Fibroblast of skin of abdomen (primary cell): Measurements from ENCODE around the gene RTL9.

Experiments
- DNase-seq: peaks from one replicate; pipeline ENCODE4 v3.0.0-alpha.2; 2013

The RTL9 gene

GRCh38 chrX:110341189-110342035 is 17.2 kb upstream of the RTL9 start:
- peak; percentile 92 for DNase-seq

- peak; percentile 18 for DNase-seq
Measured at GRCh38 chrX:110346681-110347080, 12.0 kb upstream of the RTL9 start.

GRCh38 chrX:110359273-110359672 is 625 bp downstream of the RTL9 start:
- no peak for DNase-seq

GRCh38 chrX:110363244-110363643 is 4.6 kb downstream of the RTL9 start:
- no peak for DNase-seq

GRCh38 chrX:110373310-110373709 is 14.7 kb downstream of the RTL9 start:
- DNase-seq = no peak

GRCh38 chrX:110374559-110374958 is 15.9 kb downstream of the RTL9 start:
- no peak for DNase-seq

- peak; percentile 80 for DNase-seq
Measured at GRCh38 chrX:110381216-110381615, 22.6 kb downstream of the RTL9 start.

- peak; percentile 87 for DNase-seq
Measured at GRCh38 chrX:110383414-110383813, 24.8 kb downstream of the RTL9 start.

- peak; percentile 55 for DNase-seq
Measured at GRCh38 chrX:110384490-110384889, 25.8 kb downstream of the RTL9 start.

GRCh38 chrX:110389570-110389969 is 30.9 kb downstream of the RTL9 start:
- no peak for DNase-seq

- no peak for DNase-seq
Measured at GRCh38 chrX:110391086-110391485, 32.4 kb downstream of the RTL9 start.

- peak; percentile 82 for DNase-seq
Measured at GRCh38 chrX:110394651-110395050, 36.0 kb downstream of the RTL9 start.

- no peak for DNase-seq
Measured at GRCh38 chrX:110395877-110396276, 37.2 kb downstream of the RTL9 start.

- DNase-seq = no peak
Measured at GRCh38 chrX:110396735-110397134, 38.1 kb downstream of the RTL9 start.

- DNase-seq = no peak
Measured at GRCh38 chrX:110397339-110397738, 38.7 kb downstream of the RTL9 start.

GRCh38 chrX:110397904-110398303 is 39.3 kb downstream of the RTL9 start:
- DNase-seq = no peak

GRCh38 chrX:110399497-110399896 is 40.8 kb downstream of the RTL9 start:
- DNase-seq = no peak

- DNase-seq = no peak
Measured at GRCh38 chrX:110399966-110400365, 41.3 kb downstream of the RTL9 start.

- no peak for DNase-seq
Measured at GRCh38 chrX:110401135-110401534, 42.5 kb downstream of the RTL9 start.

- DNase-seq = peak; percentile 73
Measured at GRCh38 chrX:110402091-110402849, 43.6 kb downstream of the RTL9 start.

- no peak for DNase-seq
Measured at GRCh38 chrX:110402850-110403221, 44.2 kb downstream of the RTL9 start.

GRCh38 chrX:110403441-110404238 is 45.0 kb downstream of the RTL9 start:
- peak; percentile 75 for DNase-seq

GRCh38 chrX:110404376-110404775 is 45.7 kb downstream of the RTL9 start:
- no peak for DNase-seq
